Esophagus squamous epithelium (tissue), 5 donors: ENCODE results near the gene KLHDC7B. TPM values are rescaled to one million over a fixed set of nuclear protein-coding genes. Genes with fewer than 3 reads are reported as not detected.

ENCODE experiments used
- DNase-seq: peaks from one replicate; lab custom pipeline; 2025; lab: John Stamatoyannopoulos, UW
- H3K27ac ChIP-seq, 4 donors: fragments of 200-600 bp; sonication (generic); one replicate each; pipeline ENCODE4 v1.5.1; 2016 to 2019; ENCODE audit warnings: mild to moderate bottlenecking in 1 of 4
- H3K27me3 ChIP-seq, 4 donors: fragments of 200-600 bp; sonication (generic); 1 replicate in 3 of 4; 2 replicates in 1 of 4; pipeline versions ENCODE4 v1.5.1 to v1.6.0; 2017 to 2021; ENCODE audit warnings: antibody characterized with exemption in 1 of 4
- H3K36me3 ChIP-seq, 3 donors: fragments of 200-600 bp; sonication (generic); one replicate each; pipeline ENCODE4 v1.5.1; 2016 to 2019
- H3K4me1 ChIP-seq, 3 donors: fragments of 200-600 bp; sonication (generic); one replicate each; pipeline ENCODE4 v1.5.1; 2017 to 2019
- H3K4me3 ChIP-seq, 4 donors: fragments of 200-600 bp; sonication (generic); 1 replicate in 3 of 4; 2 replicates in 1 of 4; pipeline ENCODE4 v1.5.1; 2016 to 2019; ENCODE audit warnings: mild to moderate bottlenecking in 2 of 4, moderate library complexity in 1 of 4
- H3K9me3 ChIP-seq, 3 donors: fragments of 200-600 bp; sonication (generic); one replicate each; pipeline ENCODE4 v1.5.1; 2016 to 2019
- CTCF ChIP-seq, 6 experiments: fragments of 450-650 bp in 4 of 6; fragments of 200-600 bp in 2 of 6; sonication (generic) in 2 of 6; IDR thresholded peaks; one replicate each; pipeline ENCODE4 v1.5.1; 2016 to 2019; ENCODE audit warnings: antibody characterized with exemption in 6 of 6, mild to moderate bottlenecking in 4 of 6, moderate library complexity in 4 of 6
- POLR2A ChIP-seq, 4 donors: fragments of 450-650 bp; IDR thresholded peaks; one replicate each; pipeline ENCODE4 v1.6.1; 2017; ENCODE audit warnings: antibody characterized with exemption in 4 of 4, mild to moderate bottlenecking in 4 of 4, moderate library complexity in 3 of 4
- WGBS, 2 donors: methylation state at CpG; one replicate each; pipeline ENCODE4 v1.1.5; 2018; 5-methylcytosine and 5-hydroxymethylcytosine counted together
- intact Hi-C: fragments of 100-400 bp; cut with DNase I; formaldehyde crosslinking; loops from one replicate; pipeline ENCODE4 v1.15.0; 2022
- total RNA-seq, 4 donors: library from RNA; depleted of rRNA; stranded (reverse); fragments of >200 nt; gene quantifications; one replicate each; pipeline ENCODE4 v1.1.0, GENCODE V29; 2016
- donor health status: DM: yes; HTN: yes; CAD: no.

KLHDC7B gene
- total RNA-seq, 4 donors from 2014 or later = 0.26 to 0.53 (median 0.40) TPM

GRCh38 chr22:50502628-50503474 is 42.8 kb upstream of the KLHDC7B start:
- Histone ChIP-seq H3K36me3 (peaks cover 7 to 42% (median 15%) of the 10 kb centered on the region in 3 donors), H3K9me3 (no peaks in the 10 kb centered on the region), H3K4me1 (peaks cover 15 to 51% (median 34%) of the 10 kb centered on the region in 3 donors), H3K4me3 (no peak overlapping the region), H3K27me3 (no peaks in the 10 kb centered on the region), H3K27ac (no peak overlapping the region)
- WGBS, 2 donors = 81 to 89% methylated on average over 6 to 8 of the region's 24 CpGs
- TF ChIP-seq POLR2A (IDR thresholded peaks at IDR 0.05) = no peak
- intact Hi-C loops = no loop called here
- DNase-seq = no peak

GRCh38 chr22:50503475-50504145 is 42.1 kb upstream of the KLHDC7B start:
- no peak overlapping the region for H3K27ac ChIP-seq
- 77 to 90% methylated on average over 11 to 12 of the region's 26 CpGs for WGBS, 2 donors
- no peaks in the 10 kb centered on the region for H3K9me3 ChIP-seq
- TF ChIP-seq POLR2A (IDR thresholded peaks at IDR 0.05) (no peak), CTCF (IDR thresholded peaks at IDR 0.05) (no peak)
- no peak for DNase-seq
- no peaks in the 10 kb centered on the region for H3K27me3 ChIP-seq
- peaks cover 7 to 42% (median 15%) of the 10 kb centered on the region in 3 donors for H3K36me3 ChIP-seq
- intact Hi-C loops = no loop called here
- no peak overlapping the region for H3K4me3 ChIP-seq
- peaks cover 19 to 47% (median 28%) of the 10 kb centered on the region in 3 donors for H3K4me1 ChIP-seq

GRCh38 chr22:50504369-50505211 is 41.1 kb upstream of the KLHDC7B start:
- Histone ChIP-seq H3K27me3 (no peaks in the 10 kb centered on the region), H3K36me3 (peaks cover 7 to 42% (median 15%) of the 10 kb centered on the region in 3 donors), H3K27ac (peak overlapping the region; percentile 14 to 57 (median 52)), H3K9me3 (no peaks in the 10 kb centered on the region), H3K4me1 (peaks cover 27 to 47% (median 37%) of the 10 kb centered on the region in 3 donors), H3K4me3 (peak overlapping the region in 1 of 4 donors; percentile 23)
- no peak for DNase-seq
- 86% methylated on average over 6 of the region's 44 CpGs; no CpG with 5 or more reads in 1 of the 2 donors for WGBS, 2 donors
- intact Hi-C loops = no loop called here
- no peak for TF ChIP-seq POLR2A (IDR thresholded peaks at IDR 0.05)
- TF ChIP-seq CTCF (IDR thresholded peaks at IDR 0.05) = no peak

GRCh38 chr22:50505276-50505775 is 40.4 kb upstream of the KLHDC7B start:
- WGBS, 2 donors = 85% methylated on average over 11 of the region's 14 CpGs; no CpG with 5 or more reads in 1 of the 2 donors
- intact Hi-C loops = no loop called here
- no peak for DNase-seq

More at GRCh38 chr22:50505276-50505775, 40.4 kb upstream of the KLHDC7B start:
- H3K9me3 ChIP-seq = no peaks in the 10 kb centered on the region
- H3K27ac ChIP-seq = peak overlapping the region in 1 of 4 donors; percentile 57
- TF ChIP-seq CTCF (IDR thresholded peaks at IDR 0.05) = no peak
- TF ChIP-seq POLR2A (IDR thresholded peaks at IDR 0.05) = no peak
- H3K4me1 ChIP-seq = peaks cover 27 to 54% (median 38%) of the 10 kb centered on the region in 3 donors
- H3K4me3 ChIP-seq = no peak overlapping the region
- no peaks in the 10 kb centered on the region for H3K27me3 ChIP-seq
- H3K36me3 ChIP-seq = peaks cover 7 to 43% (median 15%) of the 10 kb centered on the region in 3 donors
